Thyroid gland (tissue), 4 donors: ENCODE results near the gene PPP1R2.

Source experiments
- CTCF ChIP-seq, 6 experiments: fragments of 200-600 bp in 3 of 6; fragments of 450-650 bp in 3 of 6; sonication (generic) in 3 of 6; IDR thresholded peaks; one replicate each; pipeline ENCODE4 v1.5.1; 2016 to 2019; ENCODE audit warnings: antibody characterized with exemption in 6 of 6, mild to moderate bottlenecking in 2 of 6, inconsistent platforms in 1 of 6, moderate library complexity in 1 of 6
- POLR2A ChIP-seq, 2 donors: fragments of 450-650 bp; IDR thresholded peaks; one replicate each; pipeline ENCODE4 v1.6.1; 2017; ENCODE audit warnings: antibody characterized with exemption in 2 of 2, mild to moderate bottlenecking in 2 of 2, moderate library complexity in 1 of 2

GRCh38 chr3:195512798-195513345 lies 30.3 kb downstream of the PPP1R2 start:
- no peak for TF ChIP-seq POLR2A (IDR thresholded peaks at IDR 0.05)
- TF ChIP-seq CTCF (IDR thresholded peaks at IDR 0.05): no peak
